ENCODE data around the gene SEM1.
"Not testable (repeated sequence)": the region's sequence is repeated elsewhere in the genome, so short reads cannot be mapped to it uniquely, and the experiment has no call there.

Gene SEM1

GRCh38 chr7:96663871-96664445 is 45.7 kb downstream of the SEM1 start:
- Histone ChIP-seq H3K4me1 (ENCODE audit: control insufficient read depth, insufficient read depth, low read length) (no peaks in the 10 kb centered on the region), H3K27me3 (ENCODE audit: control insufficient read depth in 1 of 2, insufficient read depth in 2 of 2, low read length in 2 of 2) (no peaks in the 10 kb centered on the region), H3K27ac (ENCODE audit: low read length) (no peak overlapping the region), H3K9me3 (ENCODE audit: control insufficient read depth in 2 of 2, low read length in 2 of 2) (no peaks in the 10 kb centered on the region), H3K36me3 (ENCODE audit: control insufficient read depth in 2 of 2, insufficient read depth in 2 of 2, low read length in 2 of 2) (peaks cover 0 to 12% of the 10 kb centered on the region in 2 donors), H3K9ac (ENCODE audit: low read length in 2 of 2) (no peak overlapping the region), H3K4me3 (ENCODE audit: low read length in 2 of 2) (no peak overlapping the region)

GRCh38 chr7:96663457-96663856 is 46.2 kb downstream of the SEM1 start:
- Histone ChIP-seq H3K4me1 (ENCODE audit: control insufficient read depth, insufficient read depth, low read length) (no peaks in the 10 kb centered on the region), H3K27ac (ENCODE audit: low read length) (no peak overlapping the region), H3K36me3 (ENCODE audit: control insufficient read depth in 2 of 2, insufficient read depth in 2 of 2, low read length in 2 of 2) (peaks cover 0 to 12% of the 10 kb centered on the region in 2 donors), H3K9ac (ENCODE audit: low read length in 2 of 2) (no peak overlapping the region), H3K9me3 (ENCODE audit: control insufficient read depth in 2 of 2, low read length in 2 of 2) (no peaks in the 10 kb centered on the region), H3K27me3 (ENCODE audit: control insufficient read depth in 1 of 2, insufficient read depth in 2 of 2, low read length in 2 of 2) (no peaks in the 10 kb centered on the region), H3K4me3 (ENCODE audit: low read length in 2 of 2) (no peak overlapping the region)

- peaks cover 0 to 12% of the 10 kb centered on the region in 2 donors for H3K36me3 ChIP-seq (ENCODE audit: control insufficient read depth in 2 of 2, insufficient read depth in 2 of 2, low read length in 2 of 2)
- not testable (repeated sequence) for H3K4me1 ChIP-seq (ENCODE audit: control insufficient read depth, insufficient read depth, low read length); H3K9ac ChIP-seq (ENCODE audit: low read length in 2 of 2); H3K27me3 ChIP-seq (ENCODE audit: control insufficient read depth in 1 of 2, insufficient read depth in 2 of 2, low read length in 2 of 2); H3K27ac ChIP-seq (ENCODE audit: low read length); H3K9me3 ChIP-seq (ENCODE audit: control insufficient read depth in 2 of 2, low read length in 2 of 2); H3K4me3 ChIP-seq (ENCODE audit: low read length in 2 of 2)
Observed at GRCh38 chr7:96662151-96662550, 47.5 kb downstream of the SEM1 start.

- H3K4me3 ChIP-seq (ENCODE audit: low read length in 2 of 2) = no peak overlapping the region
- no peak overlapping the region for H3K27ac ChIP-seq (ENCODE audit: low read length)
- H3K4me1 ChIP-seq (ENCODE audit: control insufficient read depth, insufficient read depth, low read length) = no peaks in the 10 kb centered on the region
- no peaks in the 10 kb centered on the region for H3K9me3 ChIP-seq (ENCODE audit: control insufficient read depth in 2 of 2, low read length in 2 of 2)
- no peaks in the 10 kb centered on the region for H3K27me3 ChIP-seq (ENCODE audit: control insufficient read depth in 1 of 2, insufficient read depth in 2 of 2, low read length in 2 of 2)
- H3K36me3 ChIP-seq (ENCODE audit: control insufficient read depth in 2 of 2, insufficient read depth in 2 of 2, low read length in 2 of 2) = no peaks in the 10 kb centered on the region
- H3K9ac ChIP-seq (ENCODE audit: low read length in 2 of 2) = no peak overlapping the region
Observed at GRCh38 chr7:96658022-96658412, 51.6 kb downstream of the SEM1 start.

- no peak overlapping the region for H3K9ac ChIP-seq (ENCODE audit: low read length in 2 of 2)
- H3K27ac ChIP-seq (ENCODE audit: low read length) = no peak overlapping the region
- H3K36me3 ChIP-seq (ENCODE audit: control insufficient read depth in 2 of 2, insufficient read depth in 2 of 2, low read length in 2 of 2) = no peaks in the 10 kb centered on the region
- no peak overlapping the region for H3K4me3 ChIP-seq (ENCODE audit: low read length in 2 of 2)
- H3K9me3 ChIP-seq (ENCODE audit: control insufficient read depth in 2 of 2, low read length in 2 of 2) = no peaks in the 10 kb centered on the region
- no peaks in the 10 kb centered on the region for H3K27me3 ChIP-seq (ENCODE audit: control insufficient read depth in 1 of 2, insufficient read depth in 2 of 2, low read length in 2 of 2)
- H3K4me1 ChIP-seq (ENCODE audit: control insufficient read depth, insufficient read depth, low read length) = no peaks in the 10 kb centered on the region
Observed at GRCh38 chr7:96657347-96658021, 52.2 kb downstream of the SEM1 start.

- Histone ChIP-seq H3K4me3 (ENCODE audit: low read length in 2 of 2) (no peak overlapping the region), H3K9ac (ENCODE audit: low read length in 2 of 2) (no peak overlapping the region), H3K27me3 (ENCODE audit: control insufficient read depth in 1 of 2, insufficient read depth in 2 of 2, low read length in 2 of 2) (no peaks in the 10 kb centered on the region), H3K27ac (ENCODE audit: low read length) (no peak overlapping the region), H3K4me1 (ENCODE audit: control insufficient read depth, insufficient read depth, low read length) (no peaks in the 10 kb centered on the region), H3K36me3 (ENCODE audit: control insufficient read depth in 2 of 2, insufficient read depth in 2 of 2, low read length in 2 of 2) (no peaks in the 10 kb centered on the region), H3K9me3 (ENCODE audit: control insufficient read depth in 2 of 2, low read length in 2 of 2) (no peaks in the 10 kb centered on the region)
Observed at GRCh38 chr7:96655956-96656355, 53.7 kb downstream of the SEM1 start.

- Histone ChIP-seq H3K9ac (ENCODE audit: low read length in 2 of 2) (no peak overlapping the region), H3K4me1 (ENCODE audit: control insufficient read depth, insufficient read depth, low read length) (no peaks in the 10 kb centered on the region), H3K4me3 (ENCODE audit: low read length in 2 of 2) (no peak overlapping the region), H3K36me3 (ENCODE audit: control insufficient read depth in 2 of 2, insufficient read depth in 2 of 2, low read length in 2 of 2) (no peaks in the 10 kb centered on the region), H3K9me3 (ENCODE audit: control insufficient read depth in 2 of 2, low read length in 2 of 2) (no peaks in the 10 kb centered on the region), H3K27me3 (ENCODE audit: control insufficient read depth in 1 of 2, insufficient read depth in 2 of 2, low read length in 2 of 2) (no peaks in the 10 kb centered on the region), H3K27ac (ENCODE audit: low read length) (no peak overlapping the region)
Observed at GRCh38 chr7:96654630-96655188, 54.9 kb downstream of the SEM1 start.

- Histone ChIP-seq H3K4me3 (ENCODE audit: low read length in 2 of 2) (no peak overlapping the region), H3K9ac (ENCODE audit: low read length in 2 of 2) (no peak overlapping the region), H3K36me3 (ENCODE audit: control insufficient read depth in 2 of 2, insufficient read depth in 2 of 2, low read length in 2 of 2) (peaks cover 0 to 3% of the 10 kb centered on the region in 2 donors), H3K4me1 (ENCODE audit: control insufficient read depth, insufficient read depth, low read length) (no peaks in the 10 kb centered on the region), H3K9me3 (ENCODE audit: control insufficient read depth in 2 of 2, low read length in 2 of 2) (no peaks in the 10 kb centered on the region), H3K27me3 (ENCODE audit: control insufficient read depth in 1 of 2, insufficient read depth in 2 of 2, low read length in 2 of 2) (no peaks in the 10 kb centered on the region), H3K27ac (ENCODE audit: low read length) (no peak overlapping the region)
Observed at GRCh38 chr7:96649981-96650380, 59.7 kb downstream of the SEM1 start.

GRCh38 chr7:96648784-96649183 is 60.9 kb downstream of the SEM1 start:
- Histone ChIP-seq H3K27me3 (ENCODE audit: control insufficient read depth in 1 of 2, insufficient read depth in 2 of 2, low read length in 2 of 2) (no peaks in the 10 kb centered on the region), H3K9me3 (ENCODE audit: control insufficient read depth in 2 of 2, low read length in 2 of 2) (no peaks in the 10 kb centered on the region), H3K27ac (ENCODE audit: low read length) (no peak overlapping the region), H3K9ac (ENCODE audit: low read length in 2 of 2) (no peak overlapping the region), H3K4me3 (ENCODE audit: low read length in 2 of 2) (no peak overlapping the region), H3K36me3 (ENCODE audit: control insufficient read depth in 2 of 2, insufficient read depth in 2 of 2, low read length in 2 of 2) (peaks cover 0 to 3% of the 10 kb centered on the region in 2 donors), H3K4me1 (ENCODE audit: control insufficient read depth, insufficient read depth, low read length) (no peaks in the 10 kb centered on the region)

GRCh38 chr7:96647733-96648132 is 61.9 kb downstream of the SEM1 start:
- H3K9ac ChIP-seq (ENCODE audit: low read length in 2 of 2) = no peak overlapping the region
- no peak overlapping the region for H3K4me3 ChIP-seq (ENCODE audit: low read length in 2 of 2)
- H3K27me3 ChIP-seq (ENCODE audit: control insufficient read depth in 1 of 2, insufficient read depth in 2 of 2, low read length in 2 of 2) = no peaks in the 10 kb centered on the region
- H3K4me1 ChIP-seq (ENCODE audit: control insufficient read depth, insufficient read depth, low read length) = no peaks in the 10 kb centered on the region
- H3K9me3 ChIP-seq (ENCODE audit: control insufficient read depth in 2 of 2, low read length in 2 of 2) = no peaks in the 10 kb centered on the region
- no peak overlapping the region for H3K27ac ChIP-seq (ENCODE audit: low read length)
- H3K36me3 ChIP-seq (ENCODE audit: control insufficient read depth in 2 of 2, insufficient read depth in 2 of 2, low read length in 2 of 2) = peaks cover 0 to 3% of the 10 kb centered on the region in 2 donors

- H3K9ac ChIP-seq (ENCODE audit: low read length in 2 of 2) = no peak overlapping the region
- no peaks in the 10 kb centered on the region for H3K9me3 ChIP-seq (ENCODE audit: control insufficient read depth in 2 of 2, low read length in 2 of 2)
- no peak overlapping the region for H3K27ac ChIP-seq (ENCODE audit: low read length)
- H3K4me3 ChIP-seq (ENCODE audit: low read length in 2 of 2) = no peak overlapping the region
- no peaks in the 10 kb centered on the region for H3K4me1 ChIP-seq (ENCODE audit: control insufficient read depth, insufficient read depth, low read length)
- H3K27me3 ChIP-seq (ENCODE audit: control insufficient read depth in 1 of 2, insufficient read depth in 2 of 2, low read length in 2 of 2) = no peaks in the 10 kb centered on the region
- H3K36me3 ChIP-seq (ENCODE audit: control insufficient read depth in 2 of 2, insufficient read depth in 2 of 2, low read length in 2 of 2) = peaks cover 0 to 3% of the 10 kb centered on the region in 2 donors
Observed at GRCh38 chr7:96645084-96645483, 64.6 kb downstream of the SEM1 start.

Data from stomach smooth muscle (tissue), 2 donors.